ENCODE data around the gene TMEM97.

TMEM97 gene

GRCh38 chr17:28339431-28339830, 20.4 kb downstream of the TMEM97 start:
- Histone ChIP-seq H3K9me3 (ENCODE audit: control insufficient read depth, insufficient read depth, low read depth, low read length) (no peaks in the 10 kb centered on the region), H3K36me3 (ENCODE audit: control insufficient read depth in 2 of 2, insufficient read depth in 1 of 2, low read length in 2 of 2) (peaks cover 5 to 54% of the 10 kb centered on the region in 2 experiments; a peak in 1 of 3 replicates), H3K4me3 (ENCODE audit: low read depth, low read length) (no peak overlapping the region), H3K4me1 (ENCODE audit: control insufficient read depth, insufficient read depth, low read length) (peaks cover 9% of the 10 kb centered on the region), H3K27ac (ENCODE audit: extremely low read depth, low read depth, low read length) (no peak overlapping the region)
- ChIA-PET CTCF (interaction anchor here (1.0 kb wide), 1 partner anchor 77 kb away, joined by 3 read pairs; no protein-coding TSS in a partner anchor), POLR2A (interaction anchor here (0.7 kb wide), 1 partner anchor 41 kb away, joined by 3 read pairs; no protein-coding TSS in a partner anchor)
- TF ChIP-seq ZNF362 (tag by site-specific recombination; IDR thresholded peaks at IDR 0.05) (no peak), ZBTB17 (tag by site-specific recombination; IDR thresholded peaks at IDR 0.05) (no peak), ZFP69B (tag by site-specific recombination; IDR thresholded peaks at IDR 0.05) (no peak), ZNF133 (tag by site-specific recombination; IDR thresholded peaks at IDR 0.05) (no peak), ZNF366 (tag by site-specific recombination; conservative IDR thresholded peaks at IDR 0.05) (no peak), ZNF138 (tag by site-specific recombination; IDR thresholded peaks at IDR 0.05; ENCODE audit: borderline replicate concordance) (no peak), ZNF391 (tag by site-specific recombination; IDR thresholded peaks at IDR 0.05; ENCODE audit: borderline replicate concordance, low read depth) (no peak), ZNF548 (tag by site-specific recombination; IDR thresholded peaks at IDR 0.05) (no peak), ZNF404 (tag by site-specific recombination; IDR thresholded peaks at IDR 0.05) (no peak), SCRT2 (tag by site-specific recombination; IDR thresholded peaks at IDR 0.05) (no peak), ZNF629 (tag by site-specific recombination; IDR thresholded peaks at IDR 0.05) (no peak), ZNF843 (tag by site-specific recombination; IDR thresholded peaks at IDR 0.05) (no peak), ELK4 (IDR thresholded peaks at IDR 0.05; ENCODE audit: borderline replicate concordance, low read depth, low read length) (no peak), OVOL3 (tag by site-specific recombination; IDR thresholded peaks at IDR 0.05) (no peak), HOXD13 (CRISPR knock-in tag; IDR thresholded peaks at IDR 0.05; ENCODE audit: borderline replicate concordance) (no peak), ZNF184 (tag by site-specific recombination; IDR thresholded peaks at IDR 0.05) (no peak), PRDM10 (tag by site-specific recombination; IDR thresholded peaks at IDR 0.05) (no peak), GLIS1 (tag by site-specific recombination; IDR thresholded peaks at IDR 0.05) (no peak), ZSCAN16 (tag by site-specific recombination; IDR thresholded peaks at IDR 0.05) (no peak), ZNF398 (tag by site-specific recombination; IDR thresholded peaks at IDR 0.05) (no peak)
